ENCODE results near the gene DLGAP4.
"Not testable (repeated sequence)": the region's sequence is repeated elsewhere in the genome, so short reads cannot be mapped to it uniquely, and the experiment has no call there.

The DLGAP4 gene

GRCh38 chr20:36372666-36373065, 66.5 kb downstream of the DLGAP4 start:
- TF ChIP-seq, protein P1, sequence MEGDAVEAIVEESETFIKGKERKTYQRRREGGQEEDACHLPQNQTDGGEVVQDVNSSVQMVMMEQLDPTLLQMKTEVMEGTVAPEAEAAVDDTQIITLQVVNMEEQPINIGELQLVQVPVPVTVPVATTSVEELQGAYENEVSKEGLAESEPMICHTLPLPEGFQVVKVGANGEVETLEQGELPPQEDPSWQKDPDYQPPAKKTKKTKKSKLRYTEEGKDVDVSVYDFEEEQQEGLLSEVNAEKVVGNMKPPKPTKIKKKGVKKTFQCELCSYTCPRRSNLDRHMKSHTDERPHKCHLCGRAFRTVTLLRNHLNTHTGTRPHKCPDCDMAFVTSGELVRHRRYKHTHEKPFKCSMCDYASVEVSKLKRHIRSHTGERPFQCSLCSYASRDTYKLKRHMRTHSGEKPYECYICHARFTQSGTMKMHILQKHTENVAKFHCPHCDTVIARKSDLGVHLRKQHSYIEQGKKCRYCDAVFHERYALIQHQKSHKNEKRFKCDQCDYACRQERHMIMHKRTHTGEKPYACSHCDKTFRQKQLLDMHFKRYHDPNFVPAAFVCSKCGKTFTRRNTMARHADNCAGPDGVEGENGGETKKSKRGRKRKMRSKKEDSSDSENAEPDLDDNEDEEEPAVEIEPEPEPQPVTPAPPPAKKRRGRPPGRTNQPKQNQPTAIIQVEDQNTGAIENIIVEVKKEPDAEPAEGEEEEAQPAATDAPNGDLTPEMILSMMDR (conservative IDR thresholded peaks at IDR 0.05) = no peak
- no peak overlapping the region for H3K27ac ChIP-seq

DNA sequence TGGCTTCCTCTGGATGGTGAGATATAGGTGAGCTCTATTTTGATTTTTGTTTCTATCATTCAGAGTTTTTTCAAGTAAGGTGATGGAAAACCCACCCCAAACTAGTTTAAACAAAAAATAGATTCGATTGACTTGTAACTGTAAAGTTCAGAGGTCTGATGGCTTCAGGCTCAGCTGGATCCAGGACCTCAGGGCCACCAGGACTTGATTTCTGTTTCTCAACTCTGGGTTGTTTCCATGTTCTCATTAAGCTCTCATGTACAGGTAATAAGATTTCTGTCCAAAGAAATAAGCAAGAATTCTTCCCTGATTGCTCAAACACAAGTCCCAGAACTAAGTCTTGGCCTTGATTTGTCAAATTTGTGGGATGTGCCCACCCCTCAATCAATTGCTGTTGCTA, 67.0 kb downstream of the DLGAP4 start:
- H3K27ac ChIP-seq = no peak overlapping the region
- TF ChIP-seq, protein P1 (conservative IDR thresholded peaks at IDR 0.05) = no peak

- no peak overlapping the region for H3K27ac ChIP-seq
- TF ChIP-seq, protein P1 (conservative IDR thresholded peaks at IDR 0.05) = no peak
Measured at GRCh38 chr20:36374995-36375394, 68.9 kb downstream of the DLGAP4 start.

DNA sequence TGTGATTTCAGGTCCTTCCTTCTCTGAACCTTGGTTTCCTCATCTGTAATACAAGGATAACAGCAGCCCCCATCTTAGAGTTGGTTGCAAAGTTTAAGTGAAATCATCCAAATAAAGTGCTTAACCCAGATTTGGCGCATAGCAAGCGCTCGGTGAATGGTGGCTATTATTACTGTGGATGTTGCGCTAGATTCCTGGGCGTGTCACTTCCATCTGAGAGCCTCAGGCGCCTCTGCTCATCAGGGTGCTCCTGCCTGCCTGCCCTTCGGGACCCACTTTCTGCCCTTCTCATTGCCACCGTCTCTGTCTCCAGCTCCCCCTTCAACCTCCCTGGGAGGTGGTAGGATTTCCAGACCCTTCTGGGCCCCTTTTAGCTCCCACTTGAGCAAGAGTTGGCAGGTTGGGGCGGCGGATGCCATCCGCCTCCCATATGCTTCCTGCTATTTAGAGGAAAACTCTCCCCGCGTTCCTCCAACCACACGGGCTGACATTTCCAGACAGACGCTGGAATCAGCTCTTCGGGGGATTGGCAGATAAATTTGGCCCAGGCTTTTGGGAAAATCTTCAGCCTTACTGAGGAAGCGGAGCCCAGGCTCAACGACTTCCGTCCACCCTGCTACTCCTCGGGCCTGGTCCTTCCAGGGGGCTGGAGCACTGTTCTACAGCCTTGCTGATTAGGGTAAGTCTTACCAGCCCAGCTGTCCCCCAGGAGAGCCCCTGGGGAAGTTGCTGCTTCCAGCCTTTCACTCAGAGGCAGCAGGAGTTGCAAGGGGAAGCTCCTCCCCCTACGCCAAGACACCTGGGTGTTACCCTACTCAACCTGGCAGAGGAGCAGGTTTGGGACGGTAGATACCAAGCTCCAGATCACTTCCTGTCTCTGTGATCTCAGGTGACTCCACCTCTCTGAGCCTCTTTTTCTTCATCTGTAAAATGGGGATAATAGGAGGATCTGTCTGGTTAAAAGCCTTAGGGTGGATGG, 71.5 kb downstream of the DLGAP4 start:
- TF ChIP-seq, protein P1 (conservative IDR thresholded peaks at IDR 0.05) = no peak
- H3K27ac ChIP-seq = no peak overlapping the region

- H3K27ac ChIP-seq = no peak overlapping the region
- TF ChIP-seq, protein P1 (conservative IDR thresholded peaks at IDR 0.05) = no peak
Measured at GRCh38 chr20:36378686-36379085, 72.5 kb downstream of the DLGAP4 start.

GRCh38 chr20:36379914-36380313, 73.8 kb downstream of the DLGAP4 start:
- H3K27ac ChIP-seq = not testable (repeated sequence)

GRCh38 chr20:36384022-36384619, 78.0 kb downstream of the DLGAP4 start:
- TF ChIP-seq, protein P1 (conservative IDR thresholded peaks at IDR 0.05) = no peak

GRCh38 chr20:36385503-36385902, 79.4 kb downstream of the DLGAP4 start:
- TF ChIP-seq, protein P1 (conservative IDR thresholded peaks at IDR 0.05) = no peak
- H3K27ac ChIP-seq = no peak overlapping the region

More at GRCh38 chr20:36384022-36384619, 78.0 kb downstream of the DLGAP4 start:
- H3K27ac ChIP-seq = no peak overlapping the region
